GM19468 (cell line): Measurements from ENCODE around the gene SYT8.

Experiments used
- ATAC-seq: cut with Tn5 transposase; IDR thresholded peaks from one replicate; pipeline ENCODE4 v1.9.1; 2021; ENCODE audit warnings: mild to moderate bottlenecking, moderate library complexity, moderate number of reproducible peaks; ENCODE audit not compliant: unreplicated experiment; ENCODE audit errors: extremely low read depth

Gene SYT8

GRCh38 chr11:1830322-1831223 is 4.2 kb upstream of the SYT8 start:
- ATAC-seq: no peak

GRCh38 chr11:1831338-1832210 is 3.2 kb upstream of the SYT8 start:
- ATAC-seq: no peak

GRCh38 chr11:1832211-1832919 is 2.4 kb upstream of the SYT8 start:
- ATAC-seq: no peak

GRCh38 chr11:1832920-1833295 is 1.9 kb upstream of the SYT8 start:
- no peak for ATAC-seq

GRCh38 chr11:1834062-1834610 is 654 bp upstream of the SYT8 start:
- ATAC-seq: no peak

GRCh38 chr11:1835671-1836010 is 851 bp downstream of the SYT8 start:
- ATAC-seq: no peak

- no peak for ATAC-seq
Observed at GRCh38 chr11:1836011-1836945, 1.5 kb downstream of the SYT8 start.

- ATAC-seq: no peak
Observed at GRCh38 chr11:1837171-1838076, 2.6 kb downstream of the SYT8 start.

- no peak for ATAC-seq
Observed at GRCh38 chr11:1838077-1838425, 3.3 kb downstream of the SYT8 start.

GRCh38 chr11:1838426-1839144 is 3.8 kb downstream of the SYT8 start, which contains the start of gene TNNI2:
TSS of gene TNNI2 (plus strand) at chr11:1838981. CDS start at chr11:1839697, 716 bp downstream.
- ATAC-seq: no peak

- no peak for ATAC-seq
Observed at GRCh38 chr11:1839204-1839923, 4.6 kb downstream of the SYT8 start.

GRCh38 chr11:1839924-1840779 is 5.4 kb downstream of the SYT8 start:
- no peak for ATAC-seq

- no peak for ATAC-seq
Observed at GRCh38 chr11:1840780-1841480, 6.1 kb downstream of the SYT8 start.

GRCh38 chr11:1841511-1842148 is 6.8 kb downstream of the SYT8 start:
- ATAC-seq: no peak
